HL-60 (cell line): Measurements from ENCODE around the gene FSTL4.

Source experiments
- DNase-seq, 2 experiments: peaks; one replicate each; pipeline ENCODE4 v3.0.0-alpha.2; 2010 to 2020; ENCODE audit warnings: low read depth in 1 of 2, low spot score in 1 of 2
- H3K27ac ChIP-seq: fragments of 250-450 bp; sonication (Bioruptor Pico); replicated peaks from 2 replicates; pipeline ENCODE4 v1.5.1; 2020; ENCODE audit warnings: mild to moderate bottlenecking, moderate library complexity
- H3K27me3 ChIP-seq: fragments of 250-450 bp; sonication (Bioruptor Pico); 2 replicates; pipeline ENCODE4 v1.5.1; 2021; ENCODE audit warnings: mild to moderate bottlenecking, moderate library complexity; ENCODE audit not compliant: insufficient read depth, poor library complexity, severe bottlenecking
- H3K4me3 ChIP-seq: replicated peaks from 2 replicates; pipeline ENCODE4 v1.5.1; 2011; ENCODE audit warnings: mild to moderate bottlenecking, control low read depth, low read length; ENCODE audit not compliant: insufficient read depth
- GABPA ChIP-seq: IDR thresholded peaks from 2 replicates; pipeline ENCODE4 v1.6.1; 2012; ENCODE audit warnings: low read depth
- POLR2AphosphoS5 ChIP-seq: IDR thresholded peaks from 2 replicates; pipeline ENCODE4 v1.6.1; 2012; ENCODE audit warnings: low read depth
- SPI1 ChIP-seq: IDR thresholded peaks from 2 replicates; pipeline ENCODE4 v1.6.1; 2012; ENCODE audit warnings: low read depth, mild to moderate bottlenecking, borderline replicate concordance
- TF ChIP-seq, protein P1 (sequence below): IDR thresholded peaks from 2 replicates; pipeline ENCODE4 v1.6.1; 2012; ENCODE audit warnings: low read depth; ENCODE audit not compliant: insufficient replicate concordance
- TF ChIP-seq, protein P2 (sequence below): IDR thresholded peaks from one replicate; pipeline ENCODE4 v1.5.1; 2011; ENCODE audit warnings: low read length, control low read depth, inconsistent platforms; ENCODE audit not compliant: insufficient read depth

FSTL4 gene

DNA sequence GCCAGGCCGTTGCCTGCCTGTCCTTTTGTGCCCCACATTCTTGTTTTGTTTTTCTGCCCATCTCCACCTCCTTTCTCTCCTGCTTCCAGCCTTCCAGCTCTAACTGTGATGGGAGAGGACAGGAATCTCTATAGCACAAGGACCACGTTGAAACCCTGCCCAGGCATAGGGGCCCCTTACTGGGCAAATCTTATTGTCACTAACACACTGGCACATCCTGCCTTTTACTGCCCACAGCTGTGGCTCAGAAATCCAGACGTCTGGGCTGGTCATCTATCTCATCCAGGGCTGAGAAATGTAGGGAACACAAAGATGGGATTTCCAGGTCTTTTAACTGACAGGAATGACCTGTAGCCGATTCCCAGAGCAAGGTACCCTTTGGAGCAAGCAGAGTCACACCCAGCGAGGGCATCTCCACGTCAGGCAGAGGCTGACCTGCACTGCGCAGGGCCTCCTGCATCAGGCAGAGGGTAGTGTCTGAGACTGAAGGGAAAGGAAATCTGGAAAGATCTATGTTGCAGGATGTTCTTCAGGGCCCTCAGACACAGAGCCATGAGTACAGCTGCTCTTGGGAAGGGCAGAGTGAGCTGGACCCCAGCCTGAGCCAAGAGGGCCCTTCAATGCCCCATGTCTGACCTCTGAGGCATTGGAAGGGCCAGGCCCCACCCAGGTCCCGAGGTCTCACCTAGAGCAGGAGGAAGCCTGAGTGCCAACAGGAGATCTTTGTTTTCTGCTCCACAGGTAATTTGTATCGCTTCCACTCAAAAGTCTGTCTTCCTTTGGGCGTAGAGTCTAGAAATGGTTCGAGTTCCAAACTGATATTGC is 278.8 kb downstream of the FSTL4 start:
- no peak overlapping the region for H3K27ac ChIP-seq
- DNase-seq, result no peak
- TF ChIP-seq, protein P1, sequence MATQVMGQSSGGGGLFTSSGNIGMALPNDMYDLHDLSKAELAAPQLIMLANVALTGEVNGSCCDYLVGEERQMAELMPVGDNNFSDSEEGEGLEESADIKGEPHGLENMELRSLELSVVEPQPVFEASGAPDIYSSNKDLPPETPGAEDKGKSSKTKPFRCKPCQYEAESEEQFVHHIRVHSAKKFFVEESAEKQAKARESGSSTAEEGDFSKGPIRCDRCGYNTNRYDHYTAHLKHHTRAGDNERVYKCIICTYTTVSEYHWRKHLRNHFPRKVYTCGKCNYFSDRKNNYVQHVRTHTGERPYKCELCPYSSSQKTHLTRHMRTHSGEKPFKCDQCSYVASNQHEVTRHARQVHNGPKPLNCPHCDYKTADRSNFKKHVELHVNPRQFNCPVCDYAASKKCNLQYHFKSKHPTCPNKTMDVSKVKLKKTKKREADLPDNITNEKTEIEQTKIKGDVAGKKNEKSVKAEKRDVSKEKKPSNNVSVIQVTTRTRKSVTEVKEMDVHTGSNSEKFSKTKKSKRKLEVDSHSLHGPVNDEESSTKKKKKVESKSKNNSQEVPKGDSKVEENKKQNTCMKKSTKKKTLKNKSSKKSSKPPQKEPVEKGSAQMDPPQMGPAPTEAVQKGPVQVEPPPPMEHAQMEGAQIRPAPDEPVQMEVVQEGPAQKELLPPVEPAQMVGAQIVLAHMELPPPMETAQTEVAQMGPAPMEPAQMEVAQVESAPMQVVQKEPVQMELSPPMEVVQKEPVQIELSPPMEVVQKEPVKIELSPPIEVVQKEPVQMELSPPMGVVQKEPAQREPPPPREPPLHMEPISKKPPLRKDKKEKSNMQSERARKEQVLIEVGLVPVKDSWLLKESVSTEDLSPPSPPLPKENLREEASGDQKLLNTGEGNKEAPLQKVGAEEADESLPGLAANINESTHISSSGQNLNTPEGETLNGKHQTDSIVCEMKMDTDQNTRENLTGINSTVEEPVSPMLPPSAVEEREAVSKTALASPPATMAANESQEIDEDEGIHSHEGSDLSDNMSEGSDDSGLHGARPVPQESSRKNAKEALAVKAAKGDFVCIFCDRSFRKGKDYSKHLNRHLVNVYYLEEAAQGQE, result no peak
- TF ChIP-seq, protein P2, sequence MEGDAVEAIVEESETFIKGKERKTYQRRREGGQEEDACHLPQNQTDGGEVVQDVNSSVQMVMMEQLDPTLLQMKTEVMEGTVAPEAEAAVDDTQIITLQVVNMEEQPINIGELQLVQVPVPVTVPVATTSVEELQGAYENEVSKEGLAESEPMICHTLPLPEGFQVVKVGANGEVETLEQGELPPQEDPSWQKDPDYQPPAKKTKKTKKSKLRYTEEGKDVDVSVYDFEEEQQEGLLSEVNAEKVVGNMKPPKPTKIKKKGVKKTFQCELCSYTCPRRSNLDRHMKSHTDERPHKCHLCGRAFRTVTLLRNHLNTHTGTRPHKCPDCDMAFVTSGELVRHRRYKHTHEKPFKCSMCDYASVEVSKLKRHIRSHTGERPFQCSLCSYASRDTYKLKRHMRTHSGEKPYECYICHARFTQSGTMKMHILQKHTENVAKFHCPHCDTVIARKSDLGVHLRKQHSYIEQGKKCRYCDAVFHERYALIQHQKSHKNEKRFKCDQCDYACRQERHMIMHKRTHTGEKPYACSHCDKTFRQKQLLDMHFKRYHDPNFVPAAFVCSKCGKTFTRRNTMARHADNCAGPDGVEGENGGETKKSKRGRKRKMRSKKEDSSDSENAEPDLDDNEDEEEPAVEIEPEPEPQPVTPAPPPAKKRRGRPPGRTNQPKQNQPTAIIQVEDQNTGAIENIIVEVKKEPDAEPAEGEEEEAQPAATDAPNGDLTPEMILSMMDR, result no peak
- TF ChIP-seq POLR2AphosphoS5 (no peak), SPI1 (no peak), GABPA (no peak)
- H3K4me3 ChIP-seq, result no peak overlapping the region
- no peaks in the 10 kb centered on the region for H3K27me3 ChIP-seq

DNA sequence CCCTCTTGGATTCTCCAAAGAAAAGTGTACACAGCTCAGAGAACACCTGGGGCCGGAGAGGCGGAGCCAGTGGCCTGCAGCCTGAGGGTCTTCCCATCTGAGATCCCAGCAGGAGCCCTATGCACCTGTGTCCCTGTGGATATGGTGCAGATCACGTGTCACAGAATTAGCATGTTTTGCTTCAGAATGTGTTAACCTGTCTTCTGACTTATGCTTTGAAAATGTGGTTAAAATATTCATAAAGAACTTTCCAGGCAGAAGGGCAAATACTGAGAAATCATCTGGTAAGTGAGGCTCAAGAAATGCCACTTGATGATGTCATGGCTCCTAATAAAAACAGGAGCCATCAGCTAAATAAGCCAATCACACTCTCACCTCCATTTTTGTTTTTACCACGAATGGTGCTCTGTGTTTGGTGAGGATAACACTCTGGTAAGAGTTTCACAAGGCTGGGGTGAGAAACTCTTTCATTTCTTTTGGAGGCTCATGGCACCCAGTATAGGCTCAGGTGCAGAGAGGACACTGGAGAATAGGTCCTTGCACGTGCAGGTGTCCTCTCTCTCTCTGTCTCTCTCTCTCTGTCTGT is 279.8 kb downstream of the FSTL4 start:
- no peak for DNase-seq

DNA sequence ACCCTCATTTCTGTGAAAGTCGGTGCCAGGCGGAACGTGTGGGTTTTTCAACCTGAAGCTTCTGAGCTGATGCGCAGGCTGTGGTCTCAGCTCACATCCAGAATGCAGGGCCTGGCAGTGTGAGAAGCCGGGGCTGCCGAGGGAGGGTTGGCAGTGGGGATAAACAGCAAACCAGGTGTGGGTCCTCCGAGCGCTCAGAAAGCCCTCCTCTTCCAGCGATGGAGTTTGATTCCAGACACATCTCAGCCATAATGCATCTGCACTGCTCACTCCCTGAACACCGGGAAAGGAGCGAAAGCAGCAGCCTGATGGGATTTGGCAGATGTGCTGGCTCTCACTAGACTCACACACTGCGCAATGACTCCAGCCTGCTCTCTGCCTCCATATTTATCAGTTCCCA is 280.4 kb downstream of the FSTL4 start:
- Histone ChIP-seq H3K27ac (no peak overlapping the region), H3K27me3 (no peaks in the 10 kb centered on the region), H3K4me3 (no peak overlapping the region)
- TF ChIP-seq, protein P2, result no peak
- TF ChIP-seq POLR2AphosphoS5 (no peak), GABPA (no peak), SPI1 (no peak)
- TF ChIP-seq, protein P1, result no peak
- no peak for DNase-seq

More for the DNA sequence above, 279.8 kb downstream of the FSTL4 start:
- Histone ChIP-seq H3K27me3 (no peaks in the 10 kb centered on the region), H3K4me3 (no peak overlapping the region), H3K27ac (no peak overlapping the region)
- TF ChIP-seq POLR2AphosphoS5 (no peak), SPI1 (no peak), GABPA (no peak)
- TF ChIP-seq, protein P2, result no peak
- TF ChIP-seq, protein P1, result no peak
